Left renal cortex interstitium (tissue), 4 donors: ENCODE measurements around the gene JHY. TPM values are rescaled to one million over a fixed set of nuclear protein-coding genes. Genes with fewer than 3 reads are reported as not detected.
A peak's percentile ranks its signal among the peaks of the same experiment; 100 is the strongest.
"Not testable (repeated sequence)": the region's sequence is repeated elsewhere in the genome, so short reads cannot be mapped to it uniquely, and the experiment has no call there.

Source experiments
- DNase-seq, 4 donors: peaks; one replicate each; pipeline ENCODE4 v3.0.0-alpha.2; 2013; ENCODE audit warnings: low read depth in 4 of 4, low spot score in 2 of 4, missing footprints in 1 of 4
- polyA plus RNA-seq, 4 donors: library from polyadenylated mRNA; unstranded; fragments of 120-200 nt; gene quantifications; one replicate each; pipeline ENCODE4 v1.2.1, GENCODE V29; 2013; ENCODE audit not compliant: insufficient read length in 4 of 4

Gene JHY
- 10 to 100 TPM; 11.2 to 13.9 (median 12.6) TPM for polyA plus RNA-seq

DNA sequence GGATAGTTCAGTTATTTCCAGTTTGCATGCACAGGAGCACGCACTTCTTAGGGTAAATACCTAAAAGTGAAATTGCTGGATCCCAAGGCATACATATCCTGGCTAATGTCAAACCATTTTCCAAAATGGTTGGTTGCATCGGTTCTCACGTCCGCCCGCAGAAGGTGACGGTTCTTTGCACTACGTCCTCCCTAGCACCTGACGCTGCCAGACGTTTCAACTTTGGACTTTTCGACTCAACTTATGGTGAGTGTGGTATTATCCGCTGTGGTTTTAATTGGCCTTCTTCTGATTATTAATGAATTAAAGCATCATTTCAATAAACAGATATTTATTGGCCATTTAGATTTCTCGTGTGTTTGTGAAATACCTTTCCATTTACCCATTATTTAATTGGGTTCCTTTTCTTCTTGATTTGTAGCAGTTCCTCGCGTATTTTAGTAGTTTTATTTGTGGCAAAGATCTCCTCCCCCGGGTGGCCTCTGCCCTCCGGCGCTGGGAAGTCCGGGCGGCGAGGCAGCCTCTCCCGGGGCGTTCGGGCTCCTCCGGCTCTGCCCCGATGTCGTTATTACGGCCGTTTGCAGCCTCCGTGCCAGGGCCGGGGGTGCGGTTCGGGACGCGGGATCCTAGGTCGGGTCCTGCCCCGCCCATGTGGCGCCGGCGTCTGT, at the start of gene JHY:
Gene JHY, plus strand, starts transcription at position 571 of the 668 bp plus-strand sequence. CDS start 3,091 bp downstream, outside the sequence.
- DNase-seq, result peak in 1 of 4 donors; percentile 32

DNA sequence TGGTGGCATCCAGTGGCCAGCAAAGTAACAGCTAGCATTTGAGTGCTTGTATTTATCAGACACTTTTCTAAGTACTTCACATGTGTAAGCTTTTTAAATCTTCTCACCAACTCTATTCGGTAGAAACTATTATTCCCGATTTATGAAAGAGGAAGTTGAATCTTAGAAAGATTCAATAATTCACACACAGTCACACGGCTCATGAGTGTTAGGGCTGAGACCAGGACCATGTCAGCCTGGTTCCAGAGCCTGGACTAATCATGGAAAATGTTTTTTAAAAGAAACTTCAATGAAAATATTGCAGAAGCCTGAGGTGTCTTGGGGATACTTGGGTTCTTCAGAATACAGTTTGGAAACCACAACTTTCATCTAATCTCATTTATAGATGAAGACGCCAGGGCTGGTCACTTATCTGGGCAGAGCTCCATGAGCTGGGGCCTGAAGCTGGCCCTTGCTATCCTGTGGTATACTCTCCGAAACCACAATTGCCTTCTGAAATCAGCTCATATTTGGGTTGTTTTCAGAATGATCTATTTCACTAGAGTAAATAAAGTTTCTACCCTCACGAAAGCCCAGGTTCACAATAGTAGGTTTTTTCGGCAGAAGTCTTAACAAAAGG, 48.6 kb upstream of the JHY start:
- DNase-seq, result no peak

DNA sequence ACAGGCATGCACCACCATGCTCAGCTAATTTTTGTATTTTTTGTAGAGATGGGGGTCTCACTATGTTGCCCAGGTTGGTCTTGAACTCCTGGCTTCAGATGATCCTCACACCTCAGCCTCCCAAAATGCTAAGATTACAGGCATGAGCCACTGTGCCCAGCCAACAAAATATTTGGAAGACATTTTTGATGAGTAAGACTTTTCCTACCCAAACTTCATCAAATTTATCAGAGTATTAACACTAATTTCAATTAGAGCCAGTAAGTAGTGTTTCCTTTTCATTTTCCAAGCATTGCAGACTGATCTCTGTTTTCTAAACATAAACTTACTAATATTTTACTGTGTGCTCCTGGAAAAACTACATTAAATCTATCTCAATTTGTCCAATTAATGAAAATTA, 45.6 kb upstream of the JHY start:
- no peak for DNase-seq

DNA sequence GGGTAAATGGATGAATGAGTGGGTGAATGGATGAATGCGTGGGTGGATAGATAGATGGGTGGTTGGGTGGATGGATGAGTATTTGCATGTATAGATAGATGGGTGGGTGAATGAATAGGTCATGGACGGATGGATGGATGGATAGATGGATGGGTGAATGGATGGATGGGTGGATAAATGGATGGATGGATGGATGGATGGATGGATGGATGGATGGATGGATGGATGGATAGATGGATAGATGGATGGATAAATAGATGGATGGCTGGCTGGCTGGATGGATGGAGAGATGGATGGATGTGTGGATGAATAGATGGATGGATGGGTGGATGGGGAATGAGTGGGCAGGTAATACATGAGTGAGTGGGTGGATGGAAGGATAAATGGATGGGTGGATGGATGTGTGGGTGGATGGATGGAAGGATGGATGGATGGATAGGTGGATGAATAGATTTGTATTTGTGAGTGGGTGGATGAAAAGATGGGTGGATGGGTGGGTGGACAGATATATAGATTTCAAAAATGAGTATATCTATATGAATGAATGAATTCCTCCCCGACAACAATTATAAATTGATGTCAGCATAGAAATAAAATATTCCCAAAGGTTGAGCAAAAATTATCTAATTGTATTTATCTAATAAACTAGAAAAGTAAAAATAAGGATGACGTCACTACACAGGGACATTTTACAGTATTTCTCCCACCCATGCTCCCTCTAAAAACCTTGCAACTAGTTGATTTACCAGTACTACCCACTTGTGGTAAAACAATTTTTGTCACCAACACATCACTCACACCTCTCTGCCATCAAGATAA, 44.8 kb upstream of the JHY start:
- no peak for DNase-seq

DNA sequence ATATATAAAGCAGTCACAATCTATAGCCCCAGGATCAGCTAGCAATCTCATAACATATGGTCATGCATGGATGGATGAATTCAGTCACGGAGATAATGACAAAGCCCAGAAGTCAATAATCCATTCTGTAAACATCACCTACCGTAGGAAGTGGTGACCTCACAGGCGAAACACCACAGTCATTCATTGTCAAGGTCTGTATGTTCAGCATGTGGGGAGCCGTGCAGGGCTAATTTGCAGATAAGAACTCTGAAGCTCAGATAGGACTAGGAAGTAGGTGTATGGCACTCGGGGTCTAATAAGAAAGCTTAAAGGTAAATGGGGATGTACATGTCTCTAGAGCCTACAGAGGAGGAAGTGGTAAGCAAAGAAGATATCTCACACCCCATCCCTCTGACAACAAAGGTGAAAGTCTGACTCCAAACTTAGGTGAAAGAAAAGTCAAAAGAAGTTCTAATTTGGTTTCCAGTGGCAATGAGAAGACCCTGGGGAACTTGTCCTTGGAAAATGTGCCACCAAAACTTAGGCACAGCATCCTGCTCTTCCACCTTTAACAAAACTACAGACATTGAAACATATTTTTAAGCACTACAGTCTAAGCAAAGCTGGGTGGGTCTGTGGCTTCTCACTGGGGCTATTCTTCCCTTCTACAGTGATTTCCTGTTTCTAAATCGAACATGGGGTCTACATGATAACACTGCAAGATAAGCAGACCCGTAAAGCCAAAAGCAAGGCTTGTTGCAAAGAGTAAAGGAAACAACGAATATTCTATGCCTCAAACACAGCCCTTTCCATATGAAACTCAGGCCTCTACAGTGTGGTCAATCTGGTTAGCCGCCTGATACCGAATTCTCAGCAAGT, 39.0 kb upstream of the JHY start:
- no peak for DNase-seq

DNA sequence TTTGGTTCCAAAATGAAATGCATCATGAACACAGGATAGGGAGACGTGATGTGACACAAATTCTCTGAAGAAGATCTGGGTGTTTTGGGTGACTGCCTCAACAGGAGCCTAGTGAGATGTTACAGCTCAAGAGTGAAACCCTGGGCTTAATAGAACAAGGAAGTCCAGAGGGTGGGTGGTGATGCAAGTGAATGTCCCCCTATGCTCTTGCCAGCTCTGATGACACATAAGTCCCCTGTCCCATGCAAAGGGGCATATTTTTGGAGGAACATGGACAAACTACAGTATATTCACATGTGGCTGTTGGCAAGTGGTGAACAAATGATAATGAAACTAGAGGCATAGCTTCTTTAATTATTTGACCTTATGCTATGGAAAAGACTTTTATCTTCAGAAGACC, 35.1 kb upstream of the JHY start:
- DNase-seq, result no peak

- no peak for DNase-seq
Observed at GRCh38 chr11:122848186-122848585, 34.4 kb upstream of the JHY start.

DNA sequence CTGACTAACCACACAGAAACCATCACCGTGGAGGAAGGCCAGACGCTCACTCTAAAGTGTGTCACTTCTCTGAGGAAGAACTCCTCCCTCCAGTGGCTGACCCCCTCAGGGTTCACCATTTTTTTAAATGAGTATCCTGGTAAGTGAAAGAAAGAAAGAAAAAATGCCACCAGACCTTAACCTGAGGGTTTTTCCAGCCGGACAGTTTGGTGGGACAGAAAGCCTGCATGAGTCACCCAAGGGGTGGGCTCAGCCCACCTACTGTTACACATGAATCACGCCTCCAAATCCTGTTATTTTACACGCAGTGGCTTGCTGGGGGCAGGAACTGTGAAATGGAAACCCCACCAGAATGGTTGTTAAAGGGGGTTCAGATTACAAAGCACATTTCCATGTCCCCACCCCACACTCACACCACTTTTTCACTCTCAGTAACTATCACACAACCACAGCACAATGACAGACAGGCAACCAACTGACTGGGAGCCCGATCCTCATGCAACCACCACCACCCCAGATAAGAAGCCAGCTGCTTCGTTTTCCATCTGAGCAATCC, 32.4 kb upstream of the JHY start:
- DNase-seq, result peak in 2 of 4 donors; percentile 11 to 13

DNA sequence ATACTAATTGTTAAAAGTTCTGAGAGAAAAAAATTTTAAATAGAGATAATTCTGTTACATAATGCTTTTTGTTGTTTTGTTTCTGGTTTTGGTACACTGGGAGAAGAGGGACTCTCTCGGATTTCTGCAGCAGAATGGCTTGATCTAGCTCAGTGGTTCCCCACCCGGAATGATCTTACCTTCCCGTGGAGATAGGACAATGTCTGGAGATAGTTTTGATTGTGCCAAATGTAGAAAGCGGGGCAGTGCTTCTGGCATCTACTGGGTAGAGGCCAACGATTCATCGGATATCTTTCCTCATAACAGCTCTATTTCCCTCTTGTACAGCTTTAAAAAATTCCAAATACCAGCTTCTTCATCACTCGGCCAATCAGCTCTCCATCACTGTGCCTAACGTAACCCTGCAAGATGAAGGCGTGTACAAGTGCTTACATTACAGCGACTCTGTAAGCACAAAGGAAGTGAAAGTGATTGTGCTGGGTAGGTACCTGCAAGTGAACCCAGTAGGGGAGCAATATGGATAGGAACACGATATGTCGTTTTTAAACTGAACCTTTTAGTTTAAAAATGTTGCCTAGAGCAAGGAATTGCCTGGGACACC, 31.1 kb upstream of the JHY start:
- no peak for DNase-seq

DNA sequence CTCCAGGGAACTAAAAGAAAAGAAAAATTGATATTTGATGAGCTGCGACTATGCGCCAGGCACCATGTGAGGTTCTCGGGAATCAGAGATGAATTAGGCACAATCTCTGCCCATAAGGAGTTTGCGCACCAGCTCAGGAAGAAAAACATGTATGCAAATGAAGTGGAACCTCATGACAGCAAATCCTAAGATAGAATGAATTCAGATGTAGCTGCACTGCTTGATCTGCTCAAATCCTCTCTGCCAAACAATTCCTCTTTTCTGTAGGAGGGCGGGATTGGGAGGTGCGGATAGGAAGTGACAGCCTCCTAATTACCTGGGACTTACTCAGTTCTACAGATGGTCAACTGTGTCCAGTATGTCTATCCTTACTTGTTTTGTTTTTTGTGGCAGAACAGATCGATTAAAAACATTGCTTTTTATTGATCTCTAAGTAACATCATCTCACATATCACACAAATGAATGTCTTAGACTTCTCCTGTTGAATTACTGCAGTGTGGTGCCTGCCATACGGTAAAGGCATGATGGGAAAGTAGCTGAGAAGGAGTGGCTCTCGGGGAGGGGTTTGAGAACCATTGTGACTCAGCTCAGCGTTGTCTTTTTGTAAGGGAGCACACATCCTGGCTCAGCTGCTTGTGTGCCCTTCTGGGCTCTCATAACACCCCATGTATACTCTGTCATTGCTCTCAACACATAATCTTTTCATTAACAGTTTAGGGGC, 30.3 kb upstream of the JHY start:
- DNase-seq, result no peak

- DNase-seq, result no peak
Observed at GRCh38 chr11:122852796-122853160, 29.8 kb upstream of the JHY start.

GRCh38 chr11:122853261-122853660, 29.3 kb upstream of the JHY start:
- DNase-seq, result no peak

GRCh38 chr11:122853971-122854446, 28.6 kb upstream of the JHY start:
- DNase-seq, result peak; percentile 57 to 81 (median 69)

DNA sequence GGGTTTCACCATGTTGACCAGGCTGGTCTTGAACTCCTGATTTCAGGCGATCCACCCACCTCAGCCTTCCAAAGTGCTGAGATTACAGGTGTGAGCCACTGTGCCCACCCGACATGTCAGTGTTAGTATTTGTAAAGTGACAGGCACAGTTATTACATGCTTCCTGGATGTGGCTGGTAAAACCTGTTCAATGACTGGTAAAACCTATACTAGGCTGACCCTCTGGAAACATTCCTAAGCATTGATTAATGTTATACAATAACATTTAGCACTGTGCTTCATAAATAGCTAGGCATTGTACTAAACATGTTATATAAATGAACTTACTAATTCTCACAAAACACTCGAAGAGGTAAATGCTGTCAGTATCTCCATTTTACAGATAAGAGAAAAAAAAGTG, 20.9 kb upstream of the JHY start:
- DNase-seq, result no peak

DNA sequence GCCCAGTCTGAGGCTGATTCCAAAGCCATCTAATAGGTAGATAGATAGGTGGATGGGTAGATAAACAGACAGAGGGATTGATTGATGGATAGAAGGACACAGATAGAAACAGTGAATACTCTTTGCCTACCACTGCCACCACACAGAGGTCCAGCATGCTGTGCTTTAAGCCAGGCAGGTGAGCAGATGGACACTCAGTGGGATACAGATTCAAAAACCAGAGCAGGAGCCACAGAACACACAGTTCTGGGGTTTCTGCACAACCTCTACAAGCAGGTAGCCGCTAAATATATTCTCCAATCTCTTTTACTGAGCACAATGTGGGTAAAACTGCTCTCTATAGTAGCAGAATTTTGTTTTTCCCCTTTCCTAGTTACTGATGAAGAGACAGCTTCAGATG, 20.5 kb upstream of the JHY start:
- no peak for DNase-seq

DNA sequence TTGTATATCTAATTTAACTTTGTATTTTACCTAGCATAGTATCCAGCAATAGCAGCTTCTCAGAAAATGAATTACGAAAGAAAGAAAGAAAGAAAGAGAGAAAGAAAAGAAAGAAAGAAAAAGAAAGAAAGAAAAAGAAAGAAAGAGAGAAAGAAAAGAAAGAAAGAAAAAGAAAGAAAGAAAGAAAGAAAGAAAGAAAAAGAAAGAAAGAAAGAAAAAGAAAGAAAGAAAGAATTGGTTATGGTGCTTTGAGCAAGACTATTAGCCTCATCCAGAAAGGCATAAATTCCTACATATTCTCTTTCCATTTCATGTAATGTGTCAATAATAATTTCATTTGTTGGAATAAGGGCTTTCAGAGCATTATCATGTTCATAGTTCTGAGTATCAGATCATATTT, 19.4 kb upstream of the JHY start:
- not testable (repeated sequence) for DNase-seq

- peak in 1 of 4 donors; percentile 48 for DNase-seq
Observed at GRCh38 chr11:122863704-122864326, 18.7 kb upstream of the JHY start.

- DNase-seq, result no peak
Observed at GRCh38 chr11:122864386-122865115, 18.0 kb upstream of the JHY start.
